Stimulated activated CD8-positive, alpha-beta memory T cell treated with anti-CD3 and anti-CD28 coated beads, Interleukin-15, amount 100 ng/mL, for 24 hours (primary cell): ENCODE measurements around the gene DNAAF1.
"Not testable (repeated sequence)": the region's sequence is repeated elsewhere in the genome, so short reads cannot be mapped to it uniquely, and the experiment has no call there.

Experiments used
- DNase-seq: peaks from one replicate; pipeline ENCODE4 v3.0.0-alpha.2; 2020; ENCODE audit warnings: low read depth

DNAAF1 gene

GRCh38 chr16:84184775-84185174 is 39.7 kb downstream of the DNAAF1 start:
- DNase-seq, result no peak

GRCh38 chr16:84186685-84187437 is 41.8 kb downstream of the DNAAF1 start, which contains the start of gene TAF1C:
Gene TAF1C, minus strand, starts transcription at chr16:84187057. Its CDS starts 2,069 bp downstream, at chr16:84184988.
- peak; percentile 86 for DNase-seq

DNA sequence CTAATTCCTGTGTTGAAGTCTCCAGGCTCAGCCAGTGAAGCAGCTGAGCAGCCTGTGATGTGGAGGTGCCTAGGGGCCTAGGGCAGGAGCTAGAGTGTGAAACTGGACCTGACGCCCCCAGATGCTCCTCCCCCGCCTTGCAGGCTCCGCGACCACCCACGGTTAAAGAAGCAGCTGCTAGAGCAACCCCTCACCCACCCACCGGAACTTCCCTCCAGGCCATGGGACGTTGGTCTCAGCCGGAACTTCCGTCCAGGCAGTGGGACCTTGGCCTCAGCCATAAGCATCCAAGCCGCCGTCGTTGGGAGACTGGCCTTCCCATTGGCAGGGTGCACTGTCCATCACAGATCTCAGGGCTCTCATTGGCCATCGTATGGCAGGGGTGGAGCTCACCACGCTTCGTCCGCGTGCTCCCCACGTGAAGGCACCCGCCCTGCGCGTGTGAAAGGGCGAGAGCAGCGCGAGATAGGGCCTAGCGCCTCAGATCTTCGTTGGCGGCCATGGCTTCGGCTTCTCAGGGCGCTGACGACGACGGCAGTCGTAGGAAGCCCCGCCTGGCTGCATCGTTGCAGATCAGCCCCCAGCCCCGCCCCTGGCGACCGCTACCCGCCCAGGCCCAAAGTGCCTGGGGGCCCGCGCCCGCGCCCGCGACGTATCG is 45.8 kb downstream of the DNAAF1 start, which contains the start of gene ADAD2:
TSS of gene ADAD2 (plus strand) at position 427 of the 658 bp plus-strand sequence. CDS start at position 501, 74 bp downstream.
- no peak for DNase-seq

- DNase-seq, result no peak
Observed at GRCh38 chr16:84191466-84191865, 46.4 kb downstream of the DNAAF1 start.

DNA sequence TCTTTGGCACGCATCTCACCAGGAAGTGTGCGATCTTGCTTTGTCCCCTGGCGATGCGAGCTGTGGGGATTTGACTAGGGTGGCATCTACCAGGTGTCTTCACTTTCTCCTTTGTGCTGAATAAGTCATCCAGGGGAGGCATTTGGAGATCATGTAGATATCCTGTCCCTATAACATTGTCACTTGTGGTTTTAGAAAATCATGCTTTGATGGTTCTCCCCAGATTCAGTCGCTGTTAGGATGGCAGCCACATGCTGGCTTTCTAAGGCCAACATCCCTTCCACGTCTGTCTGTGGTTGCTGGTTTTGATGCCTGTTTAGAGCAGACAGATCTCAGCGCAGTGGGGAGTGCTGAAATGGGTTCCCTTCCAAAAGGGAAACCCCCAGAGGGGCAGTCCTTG is 48.4 kb downstream of the DNAAF1 start:
- DNase-seq, result no peak

- no peak for DNase-seq
Observed at GRCh38 chr16:84194018-84194417, 48.9 kb downstream of the DNAAF1 start.

DNA sequence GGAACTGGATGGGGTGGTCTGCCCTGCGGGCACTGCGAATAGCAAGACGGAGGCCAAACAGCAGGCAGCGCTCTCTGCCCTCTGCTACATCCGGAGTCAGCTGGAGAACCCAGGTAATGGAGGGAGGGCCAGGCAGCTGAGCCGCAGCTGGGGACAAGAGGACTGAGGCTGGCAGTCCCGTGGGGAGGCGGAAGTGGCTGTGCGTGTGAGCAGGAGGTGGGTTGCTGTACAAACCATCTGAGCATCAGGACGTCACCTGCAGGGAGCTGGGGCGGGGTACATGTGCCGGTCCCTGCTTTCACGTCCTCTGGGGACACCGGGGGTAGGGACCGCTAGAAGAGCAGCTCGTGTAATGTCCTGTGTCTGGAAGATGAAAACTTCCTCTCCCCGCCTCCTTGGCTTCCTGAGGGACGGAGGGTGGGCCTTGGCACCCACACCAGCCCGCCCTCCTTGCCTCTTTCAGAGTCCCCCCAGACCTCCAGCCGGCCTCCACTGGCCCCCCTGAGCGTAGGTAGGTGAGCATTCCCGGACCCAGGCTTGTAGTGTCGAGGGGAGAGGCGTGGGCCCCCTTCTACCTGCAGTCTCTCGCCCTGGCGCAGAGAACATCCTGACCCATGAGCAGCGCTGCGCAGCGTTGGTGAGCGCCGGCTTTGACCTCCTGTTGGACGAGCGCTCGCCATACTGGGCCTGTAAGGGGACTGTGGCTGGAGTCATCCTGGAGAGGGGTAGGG is 49.5 kb downstream of the DNAAF1 start:
- no peak for DNase-seq

DNA sequence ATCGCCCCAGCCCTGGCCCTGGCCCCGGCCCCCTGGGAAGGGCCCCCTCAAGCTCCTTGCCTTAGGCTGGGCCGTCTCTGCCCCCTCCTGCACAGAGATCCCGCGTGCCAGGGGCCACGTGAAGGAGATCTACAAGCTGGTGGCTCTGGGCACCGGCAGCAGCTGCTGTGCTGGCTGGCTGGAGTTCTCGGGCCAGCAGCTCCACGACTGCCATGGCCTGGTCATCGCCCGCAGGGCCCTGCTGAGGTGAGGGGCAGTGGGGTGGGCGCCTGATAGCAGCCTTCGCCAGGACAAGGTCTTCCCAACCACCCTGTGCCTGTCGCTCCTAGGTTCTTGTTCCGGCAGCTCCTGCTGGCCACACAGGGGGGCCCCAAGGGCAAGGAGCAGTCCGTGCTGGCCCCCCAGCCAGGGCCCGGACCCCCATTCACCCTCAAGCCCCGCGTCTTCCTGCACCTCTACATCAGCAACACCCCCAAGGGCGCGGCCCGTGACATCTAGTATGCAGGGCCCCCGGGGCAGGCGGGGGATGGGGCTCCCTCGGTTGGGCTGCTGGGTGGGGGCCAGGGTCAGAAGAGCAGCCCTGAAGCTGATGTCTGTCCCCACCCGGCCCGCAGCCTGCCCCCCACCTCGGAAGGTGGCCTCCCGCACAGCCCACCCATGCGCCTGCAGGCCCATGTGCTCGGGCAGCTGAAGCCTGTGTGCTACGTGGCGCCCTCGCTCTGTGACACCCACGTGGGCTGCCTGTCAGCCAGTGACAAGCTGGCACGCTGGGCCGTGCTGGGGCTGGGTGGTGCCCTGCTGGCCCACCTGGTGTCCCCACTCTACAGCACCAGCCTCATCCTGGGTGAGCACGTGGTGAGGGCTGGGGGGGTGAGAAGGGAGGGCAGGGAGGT is 50.3 kb downstream of the DNAAF1 start:
- DNase-seq, result no peak

GRCh38 chr16:84196101-84196500 is 51.0 kb downstream of the DNAAF1 start:
- no peak for DNase-seq

DNA sequence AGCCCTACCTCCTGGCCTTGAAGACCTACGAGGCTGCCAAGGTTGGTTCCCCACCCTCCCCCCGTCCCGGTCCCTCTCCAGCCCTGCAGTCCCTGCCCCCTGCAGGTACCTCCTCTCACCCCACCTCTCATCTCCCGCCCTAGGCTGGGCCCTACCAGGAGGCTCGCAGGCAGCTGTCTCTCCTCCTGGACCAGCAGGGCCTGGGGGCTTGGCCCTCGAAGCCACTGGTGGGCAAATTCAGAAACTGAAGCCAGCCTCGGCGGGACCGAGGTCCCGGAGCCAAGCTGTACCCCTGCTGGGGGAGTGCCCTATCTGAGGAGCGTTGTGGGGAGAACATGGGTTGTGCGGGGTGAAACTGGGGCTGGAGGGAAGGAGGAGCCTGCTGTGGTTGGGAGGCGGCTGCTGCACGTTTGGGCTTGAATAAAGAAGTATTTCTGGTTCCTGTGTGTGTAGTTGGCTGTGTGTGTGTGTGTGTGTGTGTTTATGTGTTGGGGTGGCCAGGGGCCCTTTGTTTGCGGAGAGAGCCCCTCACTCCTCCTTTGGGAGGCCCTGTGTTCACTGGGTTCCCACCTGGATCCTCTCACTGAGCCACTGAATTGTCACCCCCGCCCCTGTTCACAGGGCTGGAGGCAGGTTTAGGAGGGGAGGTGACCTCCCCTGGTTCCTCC is 51.8 kb downstream of the DNAAF1 start:
- DNase-seq, result no peak

- no peak for DNase-seq
Observed at GRCh38 chr16:84197466-84198128, 52.5 kb downstream of the DNAAF1 start.

DNA sequence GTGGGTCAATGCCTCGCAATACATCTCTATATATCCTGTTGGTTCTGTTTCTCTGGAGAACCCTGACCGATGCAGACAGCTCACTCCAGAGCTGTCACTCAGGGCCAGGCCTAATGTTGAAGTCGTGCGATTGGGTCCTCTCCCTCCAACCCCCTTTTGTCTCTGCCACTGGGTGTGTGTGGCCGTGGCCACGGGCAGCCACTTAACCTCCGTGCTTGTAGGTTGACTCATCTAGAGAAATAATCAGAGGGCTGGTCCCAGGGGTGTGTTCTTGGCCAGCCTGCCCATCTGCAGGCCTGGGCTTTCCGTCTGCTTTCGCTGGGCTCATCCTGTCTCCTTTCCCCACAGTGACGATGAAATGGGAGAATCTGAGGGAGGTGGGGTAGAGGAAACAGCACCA is 53.3 kb downstream of the DNAAF1 start:
- no peak for DNase-seq

DNA sequence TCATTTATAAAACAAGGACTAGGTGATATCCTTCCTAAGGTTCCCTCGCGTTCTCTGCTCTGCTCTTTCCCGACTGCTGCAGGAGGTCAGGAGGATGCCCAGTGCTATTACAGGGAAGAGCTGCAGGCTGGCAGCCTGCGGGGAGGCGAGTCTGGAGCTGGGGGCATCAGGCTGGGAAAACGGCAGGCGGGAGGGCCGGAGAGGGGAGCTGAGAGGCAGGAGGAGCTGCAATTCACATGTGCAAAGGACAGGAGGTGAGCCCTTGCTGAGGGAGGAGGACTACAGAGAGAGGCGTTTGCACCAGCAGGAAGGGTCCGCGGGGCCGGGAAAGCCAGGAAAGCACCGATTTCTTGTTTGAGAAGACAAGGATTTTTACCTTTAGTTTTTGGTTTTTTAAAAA is 54.0 kb downstream of the DNAAF1 start:
- DNase-seq, result no peak

DNA sequence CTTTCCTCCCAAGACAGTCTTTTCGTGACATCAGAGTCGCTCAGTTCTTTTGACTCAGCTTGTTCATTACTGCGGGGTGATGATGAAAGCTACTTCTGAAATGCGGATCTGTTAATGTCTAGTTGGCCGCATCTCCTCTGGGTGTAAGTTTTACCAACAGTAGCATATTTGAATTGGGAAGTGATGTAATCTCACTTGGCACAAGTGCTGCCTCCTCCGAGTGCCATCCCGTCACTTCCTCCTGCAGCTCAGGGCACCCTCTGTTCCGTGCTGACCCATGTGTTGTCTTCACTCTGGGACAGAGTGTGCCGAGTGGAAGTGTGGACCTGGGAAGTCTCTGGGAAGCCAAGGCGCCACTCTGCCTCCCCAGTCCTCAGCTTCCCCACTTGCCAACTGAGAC is 54.8 kb downstream of the DNAAF1 start:
- DNase-seq, result no peak

- DNase-seq, result not testable (repeated sequence)
Observed at GRCh38 chr16:84204551-84204950, 59.4 kb downstream of the DNAAF1 start.

DNA sequence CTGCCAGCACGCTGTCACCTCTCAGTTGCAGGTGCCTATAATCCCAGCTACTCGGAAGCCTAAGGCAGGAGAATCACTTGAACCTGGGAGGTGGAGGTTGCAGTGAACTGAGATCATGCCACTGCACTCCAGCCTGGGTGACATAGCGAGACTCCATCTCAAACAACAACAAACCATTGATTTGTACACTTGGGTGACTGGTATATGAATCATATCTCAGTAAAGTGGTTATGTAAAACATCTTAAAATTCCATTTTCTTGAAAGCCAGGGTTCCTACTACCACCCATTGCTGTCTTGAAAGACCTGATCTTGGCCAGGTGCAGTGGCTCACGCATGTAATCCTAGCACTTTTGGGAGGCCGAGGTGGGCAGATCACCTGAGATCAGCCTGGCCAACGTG is 60.0 kb downstream of the DNAAF1 start:
- DNase-seq, result not testable (repeated sequence)

GRCh38 chr16:84205976-84206691 is 61.0 kb downstream of the DNAAF1 start:
- DNase-seq, result no peak

- no peak for DNase-seq
Observed at GRCh38 chr16:84207251-84207650, 62.1 kb downstream of the DNAAF1 start.

- DNase-seq, result no peak
Observed at GRCh38 chr16:84207879-84208278, 62.8 kb downstream of the DNAAF1 start.

GRCh38 chr16:84209989-84210388 is 64.9 kb downstream of the DNAAF1 start:
- no peak for DNase-seq
